Muscle layer of duodenum (tissue), 2 donors: ENCODE results near the gene PLCG1.
"Not testable (repeated sequence)": the region's sequence is repeated elsewhere in the genome, so short reads cannot be mapped to it uniquely, and the experiment has no call there.

Experiments
- H3K27ac ChIP-seq: one replicate; pipeline ENCODE4 v1.7.0; 2013; ENCODE audit warnings: mild to moderate bottlenecking, low read length
- H3K27me3 ChIP-seq: one replicate; pipeline ENCODE4 v1.7.0; 2013; ENCODE audit warnings: low read depth, mild to moderate bottlenecking, control low read depth, low read length
- H3K36me3 ChIP-seq, 2 donors: one replicate each; pipeline ENCODE4 v1.7.0; 2013; ENCODE audit warnings: low read length in 2 of 2, control low read depth in 1 of 2, mild to moderate bottlenecking in 1 of 2; ENCODE audit not compliant: insufficient read depth in 2 of 2, control insufficient read depth in 1 of 2
- H3K4me1 ChIP-seq, 2 donors: one replicate each; pipeline ENCODE4 v1.7.0; 2013; ENCODE audit warnings: low read length in 2 of 2, mild to moderate bottlenecking in 2 of 2, control low read depth in 1 of 2, moderate library complexity in 1 of 2; ENCODE audit not compliant: insufficient read depth in 2 of 2, control insufficient read depth in 1 of 2
- H3K4me3 ChIP-seq, 2 donors: one replicate each; pipeline ENCODE4 v1.7.0; 2013; ENCODE audit warnings: low read length in 2 of 2, low read depth in 1 of 2, mild to moderate bottlenecking in 1 of 2
- H3K9me3 ChIP-seq, 2 donors: one replicate each; pipeline ENCODE4 v1.7.0; 2013; ENCODE audit warnings: low read length in 2 of 2, control low read depth in 1 of 2, mild to moderate bottlenecking in 1 of 2; ENCODE audit not compliant: control insufficient read depth in 1 of 2
- donor health status: healthy.

PLCG1 gene

DNA sequence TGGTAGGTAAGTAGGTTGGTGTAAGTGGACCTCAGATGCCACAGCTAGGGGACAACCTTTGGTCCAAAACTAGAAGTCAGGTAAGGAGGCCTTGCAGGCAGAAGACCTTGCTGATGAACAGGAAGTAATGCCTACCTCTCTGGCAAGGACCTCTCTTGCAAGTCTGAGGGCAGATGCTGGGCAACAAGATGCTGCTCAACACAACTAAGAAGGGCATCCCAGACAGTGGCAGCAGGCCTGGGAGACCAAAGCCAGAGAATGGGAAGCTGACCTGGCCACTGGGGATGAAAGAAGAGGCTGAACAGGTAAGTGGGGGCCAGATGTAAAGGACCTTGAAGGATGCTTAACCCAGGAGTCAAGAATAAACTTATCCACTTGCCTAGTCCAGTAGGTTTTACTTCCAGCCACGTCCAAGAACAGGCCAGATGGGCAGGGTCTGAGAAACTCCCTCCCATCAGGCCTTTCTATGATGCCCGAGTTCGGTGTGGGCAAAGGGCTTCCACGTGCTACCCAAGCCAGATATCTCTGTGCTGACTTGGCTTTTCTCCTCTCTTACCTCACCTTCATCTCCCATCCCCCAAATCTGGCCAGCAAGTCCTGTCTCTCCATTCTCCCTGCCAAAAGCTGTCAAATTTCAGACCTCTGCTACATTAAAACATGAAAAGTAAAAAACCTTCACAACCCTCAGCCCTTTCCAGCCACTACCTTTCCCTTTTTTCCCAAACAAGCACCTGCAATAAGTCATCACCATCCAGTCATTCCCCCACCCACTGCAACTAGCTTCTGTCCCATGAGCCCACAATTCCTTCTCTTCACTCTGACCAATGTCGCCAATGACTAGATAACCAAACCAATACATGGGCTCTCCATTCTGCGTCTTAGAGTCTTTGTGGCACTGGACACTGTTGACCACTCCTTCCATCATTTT, 11.5 kb upstream of the PLCG1 start:
- Histone ChIP-seq H3K27ac (no peak overlapping the region), H3K36me3 (peaks cover 46 to 49% of the 10 kb centered on the region in 2 donors), H3K27me3 (no peaks in the 10 kb centered on the region)

DNA sequence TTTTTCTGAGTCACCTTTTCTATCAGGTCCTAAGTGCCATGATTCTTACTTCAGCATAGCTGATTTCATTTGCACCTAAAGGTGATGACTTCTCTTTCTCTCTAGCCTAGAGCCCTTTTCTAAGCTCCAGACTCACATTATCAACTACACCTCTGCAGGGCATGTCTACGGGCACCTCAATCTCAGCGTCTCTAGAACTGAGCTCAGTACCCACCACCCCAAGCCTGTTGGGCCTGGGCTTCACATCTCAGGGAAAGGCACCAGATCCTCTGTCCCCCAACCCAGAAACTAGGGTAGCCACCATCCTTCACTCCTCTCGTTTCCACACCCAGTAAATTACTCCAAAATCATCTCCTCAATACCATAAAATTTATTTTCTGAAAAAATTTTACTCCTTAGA, 10.6 kb upstream of the PLCG1 start:
- no peak overlapping the region for H3K4me3 ChIP-seq
- H3K36me3 ChIP-seq: peaks cover 37 to 39% of the 10 kb centered on the region in 2 donors
- no peaks in the 10 kb centered on the region for H3K27me3 ChIP-seq
- no peak overlapping the region for H3K27ac ChIP-seq
- H3K9me3 ChIP-seq: no peaks in the 10 kb centered on the region
- peaks cover 0 to 4% of the 10 kb centered on the region in 2 donors for H3K4me1 ChIP-seq

More for the DNA sequence above, 11.5 kb upstream of the PLCG1 start:
- Histone ChIP-seq H3K4me3 (no peak overlapping the region), H3K4me1 (peaks cover 0 to 4% of the 10 kb centered on the region in 2 donors), H3K9me3 (no peaks in the 10 kb centered on the region)

DNA sequence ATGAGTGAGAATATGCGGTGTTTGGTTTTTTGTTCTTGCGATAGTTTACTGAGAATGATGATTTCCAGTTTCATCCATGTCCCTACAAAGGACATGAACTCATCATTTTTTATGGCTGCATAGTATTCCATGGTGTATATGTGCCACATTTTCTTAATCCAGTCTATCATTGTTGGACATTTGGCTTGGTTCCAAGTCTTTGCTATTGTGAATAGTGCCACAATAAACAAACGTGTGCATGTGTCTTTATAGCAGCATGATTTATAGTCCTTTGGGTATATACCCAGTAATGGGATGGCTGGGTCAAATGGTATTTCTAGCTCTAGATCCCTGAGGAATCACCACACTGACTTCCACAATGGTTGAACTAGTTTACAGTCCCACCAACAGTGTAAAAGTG, 9.0 kb upstream of the PLCG1 start:
- not testable (repeated sequence) for H3K27ac ChIP-seq, H3K4me3 ChIP-seq, H3K9me3 ChIP-seq, H3K4me1 ChIP-seq, H3K27me3 ChIP-seq
- peaks cover 21 to 23% of the 10 kb centered on the region in 2 donors for H3K36me3 ChIP-seq

DNA sequence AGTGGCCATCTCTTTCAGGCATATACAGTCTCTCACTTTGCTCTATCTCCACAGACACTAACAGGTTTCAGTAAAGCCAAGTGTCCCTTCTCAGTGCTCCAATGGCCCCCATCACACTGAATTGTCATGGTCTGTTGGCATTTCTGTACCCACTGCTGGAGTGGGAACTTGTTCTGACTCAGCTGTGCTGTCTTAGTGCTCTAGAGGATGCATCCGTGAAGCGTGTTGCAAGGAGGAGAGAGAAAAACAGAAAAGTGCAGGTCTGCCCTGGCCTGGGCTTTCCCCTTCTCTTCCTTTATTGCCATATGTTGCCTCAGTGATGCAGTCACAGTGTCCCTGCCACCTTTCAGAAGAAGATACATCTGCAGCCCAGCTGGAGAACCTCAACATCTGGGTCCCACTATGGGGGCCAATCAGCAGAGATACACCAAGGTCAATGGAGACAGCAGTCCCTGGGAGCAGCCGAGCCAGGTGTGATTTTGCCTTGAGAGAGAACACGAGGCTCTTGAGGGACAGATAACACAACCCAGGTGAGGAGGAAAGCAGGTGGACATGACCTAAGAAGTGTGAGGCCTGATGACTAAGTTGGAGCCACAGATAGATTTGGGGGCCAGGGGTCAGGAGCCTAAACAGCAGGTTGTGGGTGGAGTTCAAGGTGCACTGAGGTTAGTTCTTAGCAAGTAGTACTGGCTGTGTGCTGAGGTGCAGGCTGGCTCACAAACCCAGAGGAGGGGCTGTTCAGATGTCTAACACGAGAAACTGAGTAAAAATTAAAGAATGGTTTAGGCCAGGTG, 5.6 kb upstream of the PLCG1 start:
- peaks cover 0 to 13% of the 10 kb centered on the region in 2 donors for H3K4me1 ChIP-seq
- no peaks in the 10 kb centered on the region for H3K27me3 ChIP-seq
- no peak overlapping the region for H3K27ac ChIP-seq
- H3K9me3 ChIP-seq: no peaks in the 10 kb centered on the region
- H3K36me3 ChIP-seq: no peaks in the 10 kb centered on the region
- no peak overlapping the region for H3K4me3 ChIP-seq

DNA sequence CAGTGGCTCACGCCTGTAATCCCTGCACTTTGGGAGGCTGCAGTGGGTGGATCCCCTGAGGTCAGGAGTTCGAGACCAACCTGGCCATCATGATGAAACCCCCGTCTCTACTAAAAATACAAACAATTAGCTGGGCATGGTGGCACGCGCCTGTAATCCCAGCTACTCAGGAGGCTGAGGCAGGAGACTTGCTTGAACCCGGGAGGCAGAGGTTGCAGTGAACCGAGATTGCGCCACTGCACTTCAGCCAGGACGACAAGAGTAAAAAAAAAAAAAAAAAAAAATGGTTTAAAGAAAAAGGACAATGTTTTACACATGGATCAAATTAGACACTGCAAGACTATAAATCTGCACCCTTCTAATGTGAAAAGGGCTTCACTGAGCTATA, 5.0 kb upstream of the PLCG1 start:
- H3K36me3 ChIP-seq: not testable (repeated sequence)

DNA sequence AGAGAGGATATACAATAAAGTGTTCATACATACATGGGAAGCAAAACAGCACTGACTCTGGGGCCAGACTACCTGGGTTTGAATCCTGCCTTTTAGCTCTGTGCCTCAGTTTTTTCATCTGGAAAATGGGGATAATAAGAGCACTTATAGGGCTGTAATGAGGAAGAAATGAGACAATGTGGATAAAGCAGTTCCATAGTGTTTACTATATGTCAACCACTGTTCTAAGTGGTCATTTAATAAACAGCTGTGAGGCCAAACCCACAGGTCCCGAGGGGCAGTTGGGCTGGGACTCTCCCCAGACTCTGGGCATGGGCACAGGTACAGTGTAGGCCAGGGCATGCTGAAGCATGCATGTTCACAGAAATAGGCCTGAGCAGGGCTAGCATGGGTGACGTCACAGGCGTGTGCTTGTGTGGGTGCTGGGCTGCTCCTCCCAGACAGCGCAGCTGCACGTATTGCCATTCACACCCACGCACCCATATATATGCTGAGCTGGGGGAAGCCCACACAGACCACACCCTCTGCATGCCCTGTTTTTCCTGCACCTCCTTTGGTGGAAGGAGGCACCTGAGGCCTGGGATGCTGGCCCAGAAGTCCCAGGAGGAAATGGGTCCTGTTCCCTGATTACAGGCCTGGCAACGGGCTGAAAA, 3.5 kb upstream of the PLCG1 start:
- Histone ChIP-seq H3K27me3 (no peaks in the 10 kb centered on the region), H3K4me3 (no peak overlapping the region), H3K9me3 (no peaks in the 10 kb centered on the region), H3K36me3 (no peaks in the 10 kb centered on the region), H3K4me1 (peaks cover 0 to 14% of the 10 kb centered on the region in 2 donors), H3K27ac (no peak overlapping the region)

More for the DNA sequence above, 5.0 kb upstream of the PLCG1 start:
- not testable (repeated sequence) for H3K9me3 ChIP-seq, H3K27me3 ChIP-seq, H3K4me3 ChIP-seq, H3K27ac ChIP-seq, H3K4me1 ChIP-seq

DNA sequence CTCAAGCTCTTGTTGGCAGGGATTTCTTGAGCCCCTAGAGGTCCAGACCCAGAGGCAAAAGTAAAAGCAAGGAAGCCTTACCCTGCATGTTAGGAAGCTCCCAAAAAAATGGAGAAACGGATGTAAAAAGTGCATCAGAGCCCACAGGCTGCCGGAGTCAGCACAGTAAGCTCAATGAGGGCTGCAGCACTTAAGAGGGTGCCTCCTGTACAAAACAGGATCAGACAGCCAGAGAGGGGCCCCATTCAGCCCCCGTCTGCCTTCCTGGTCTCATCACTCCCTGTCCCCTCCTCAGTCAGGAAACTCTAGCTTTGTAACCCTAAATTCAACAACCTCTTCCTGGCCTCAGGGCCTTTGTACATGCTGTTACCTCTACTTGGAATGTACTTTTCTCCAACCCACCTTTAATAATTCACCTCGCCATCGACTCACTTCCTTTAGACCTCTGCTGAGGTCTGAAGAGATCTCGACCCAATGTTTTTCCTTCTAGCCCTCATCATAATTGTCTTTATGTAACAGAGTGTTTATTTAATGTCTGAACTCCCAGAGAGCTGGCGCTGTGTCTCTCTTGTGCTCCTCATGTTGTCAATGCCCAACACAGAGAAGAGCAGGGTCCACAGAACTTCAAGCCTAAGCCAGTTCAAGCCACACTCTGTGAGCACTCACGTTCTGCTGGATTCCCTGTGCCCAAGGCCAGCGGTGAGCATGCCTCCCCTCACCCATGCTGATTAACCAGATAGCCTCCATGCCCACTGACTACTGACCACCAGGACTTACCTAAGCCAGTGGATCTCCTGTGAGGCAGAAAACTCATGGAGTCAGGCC, 2.8 kb upstream of the PLCG1 start:
- H3K9me3 ChIP-seq: no peaks in the 10 kb centered on the region
- no peak overlapping the region for H3K27ac ChIP-seq
- no peaks in the 10 kb centered on the region for H3K27me3 ChIP-seq
- no peaks in the 10 kb centered on the region for H3K36me3 ChIP-seq
- no peak overlapping the region for H3K4me3 ChIP-seq
- H3K4me1 ChIP-seq: peaks cover 0 to 21% of the 10 kb centered on the region in 2 donors

DNA sequence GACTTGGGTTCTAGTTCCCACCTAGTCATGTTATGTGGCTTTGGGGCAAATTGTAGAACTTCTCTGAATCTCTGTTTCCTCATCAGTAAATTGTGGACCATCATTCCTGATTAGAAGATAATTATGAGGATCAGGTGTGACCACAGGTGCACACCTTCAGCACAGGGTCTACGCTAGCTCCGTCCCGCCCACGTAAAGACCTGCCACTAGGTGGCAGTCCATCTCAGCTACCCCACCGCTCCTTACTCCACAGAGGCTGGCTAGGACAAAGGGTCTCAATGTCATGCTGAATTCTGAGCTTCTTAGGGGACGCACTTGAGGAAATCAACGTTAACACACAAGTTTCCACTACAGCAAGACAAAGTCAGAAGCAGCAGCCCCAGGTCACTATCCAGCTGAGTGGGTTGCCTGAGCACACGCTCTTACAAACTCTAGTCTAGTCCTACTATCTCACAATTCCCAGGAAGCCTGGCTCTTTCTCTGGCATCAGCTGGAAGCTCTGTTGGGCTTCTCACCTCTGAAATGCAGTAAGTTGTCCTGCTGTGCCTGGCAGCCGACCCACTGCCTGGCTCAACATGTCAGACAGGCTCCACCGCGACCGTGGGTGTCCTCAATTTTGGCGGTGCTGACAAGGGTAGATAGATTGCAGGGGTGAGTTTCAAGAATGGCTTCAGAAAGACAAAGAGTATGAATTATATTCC, 2.0 kb upstream of the PLCG1 start:
- H3K4me3 ChIP-seq: no peak overlapping the region
- H3K27ac ChIP-seq: no peak overlapping the region
- H3K9me3 ChIP-seq: no peaks in the 10 kb centered on the region
- peaks cover 3 to 28% of the 10 kb centered on the region in 2 donors for H3K4me1 ChIP-seq
- no peaks in the 10 kb centered on the region for H3K36me3 ChIP-seq
- no peaks in the 10 kb centered on the region for H3K27me3 ChIP-seq

DNA sequence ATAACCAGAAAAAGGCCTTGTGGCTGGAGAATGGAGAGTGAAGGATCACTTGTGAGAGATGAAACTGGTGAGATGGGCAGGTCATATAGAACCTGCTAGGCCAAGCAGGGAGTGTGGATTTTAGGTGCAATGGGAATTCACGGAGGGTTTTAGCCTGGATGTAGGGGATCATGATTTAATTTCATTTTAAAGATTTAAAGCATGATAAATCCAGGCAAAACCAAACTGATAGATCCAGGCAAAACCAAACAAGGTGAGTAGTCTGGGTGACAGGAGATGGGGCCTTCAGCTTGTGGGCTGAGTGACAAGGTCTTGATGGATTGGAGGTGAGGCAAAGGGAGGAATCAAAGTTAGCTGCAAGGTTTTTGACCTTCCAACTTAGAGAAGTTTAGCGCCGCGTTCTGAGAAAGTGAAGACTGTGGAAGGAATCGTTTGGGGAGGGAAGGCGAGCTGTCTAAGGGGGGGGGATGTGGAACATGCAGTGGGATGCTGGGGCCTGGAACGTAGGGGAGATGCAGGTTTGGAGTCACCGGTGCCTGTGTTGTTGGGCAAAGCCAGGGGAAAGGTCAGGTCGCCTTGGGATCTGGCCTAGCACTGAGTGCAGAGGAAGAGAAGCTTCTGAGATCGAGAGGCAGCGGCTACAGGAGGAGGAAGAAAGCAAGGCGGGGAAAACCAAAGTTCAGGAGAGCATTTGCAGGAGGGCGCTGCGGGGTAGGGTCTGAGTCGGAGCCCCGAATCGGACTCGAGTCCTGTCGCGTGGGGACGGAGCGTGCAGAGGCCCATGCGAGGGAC, 1.3 kb upstream of the PLCG1 start:
- no peaks in the 10 kb centered on the region for H3K36me3 ChIP-seq
- H3K4me1 ChIP-seq: peaks cover 4 to 31% of the 10 kb centered on the region in 2 donors

More for the DNA sequence above, 1.3 kb upstream of the PLCG1 start:
- Histone ChIP-seq H3K9me3 (no peaks in the 10 kb centered on the region), H3K27ac (no peak overlapping the region), H3K4me3 (peak overlapping the region; percentile 60 to 82), H3K27me3 (no peaks in the 10 kb centered on the region)
